OCI-LY1 (cell line): ENCODE measurements around the gene XKR8.

ENCODE experiments used
- EZH2 ChIP-seq: fragments of 200-600 bp; sonication (generic), shearing (Covaris generic); IDR thresholded peaks from 2 replicates; pipeline ENCODE4 v1.8.0; 2017; ENCODE audit warnings: borderline replicate concordance, mixed run types, mild to moderate bottlenecking, antibody characterized with exemption, low read length, moderate library complexity, mixed read lengths
- TF ChIP-seq, protein P1 (sequence below): fragments of 200-600 bp; sonication (generic), shearing (Covaris generic); IDR thresholded peaks from 2 replicates; pipeline ENCODE4 v1.5.1; 2017; ENCODE audit warnings: mild to moderate bottlenecking, antibody characterized with exemption, low read length, moderate library complexity, mixed read lengths

DNA sequence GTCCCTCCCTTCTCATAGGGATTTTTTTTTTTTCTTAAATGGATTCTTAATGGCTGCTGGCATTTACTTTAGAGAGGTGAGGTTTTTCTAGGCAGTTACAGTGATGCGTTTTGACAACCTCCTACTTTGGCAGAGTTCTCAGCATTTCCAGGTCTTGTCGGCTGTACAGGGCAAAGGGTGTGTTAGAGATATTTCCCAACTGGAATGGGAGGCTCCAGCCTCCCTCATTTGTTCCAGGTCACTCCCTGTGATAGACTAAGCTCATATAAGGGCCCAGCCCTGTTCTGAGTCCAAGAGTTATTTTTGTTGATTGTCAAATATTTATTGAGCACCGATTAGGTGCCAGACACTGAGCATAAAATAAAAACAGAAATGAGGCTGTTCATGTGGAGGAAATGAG, 7.6 kb upstream of the XKR8 start:
- TF ChIP-seq, protein P1, sequence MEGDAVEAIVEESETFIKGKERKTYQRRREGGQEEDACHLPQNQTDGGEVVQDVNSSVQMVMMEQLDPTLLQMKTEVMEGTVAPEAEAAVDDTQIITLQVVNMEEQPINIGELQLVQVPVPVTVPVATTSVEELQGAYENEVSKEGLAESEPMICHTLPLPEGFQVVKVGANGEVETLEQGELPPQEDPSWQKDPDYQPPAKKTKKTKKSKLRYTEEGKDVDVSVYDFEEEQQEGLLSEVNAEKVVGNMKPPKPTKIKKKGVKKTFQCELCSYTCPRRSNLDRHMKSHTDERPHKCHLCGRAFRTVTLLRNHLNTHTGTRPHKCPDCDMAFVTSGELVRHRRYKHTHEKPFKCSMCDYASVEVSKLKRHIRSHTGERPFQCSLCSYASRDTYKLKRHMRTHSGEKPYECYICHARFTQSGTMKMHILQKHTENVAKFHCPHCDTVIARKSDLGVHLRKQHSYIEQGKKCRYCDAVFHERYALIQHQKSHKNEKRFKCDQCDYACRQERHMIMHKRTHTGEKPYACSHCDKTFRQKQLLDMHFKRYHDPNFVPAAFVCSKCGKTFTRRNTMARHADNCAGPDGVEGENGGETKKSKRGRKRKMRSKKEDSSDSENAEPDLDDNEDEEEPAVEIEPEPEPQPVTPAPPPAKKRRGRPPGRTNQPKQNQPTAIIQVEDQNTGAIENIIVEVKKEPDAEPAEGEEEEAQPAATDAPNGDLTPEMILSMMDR, result no peak
- no peak for TF ChIP-seq EZH2
